ENCODE measurements around the gene CPXM2.

GRCh38 chr10:123786306-123786705 lies 105.3 kb downstream of the CPXM2 start:
- TF ChIP-seq EZH2 (IDR thresholded peaks at IDR 0.05; ENCODE audit: low read length) (no peak), CTCF (optimal IDR thresholded peaks at IDR 0.05 in 1 of 3, IDR thresholded peaks at IDR 0.05 in 1 of 3, conservative IDR thresholded peaks at IDR 0.05 in 1 of 3; ENCODE audit: extremely low read depth in 1 of 3, insufficient read depth in 2 of 3, low read length in 3 of 3) (no peak)
